IPS-NIHi7 (cell line): ENCODE measurements around the gene DBF4B.

ENCODE experiments used
- DNase-seq: peaks from one replicate; pipeline ENCODE4 v3.0.0; 2012; ENCODE audit warnings: mixed read lengths; ENCODE audit errors: extremely low spot score

DBF4B gene

DNA sequence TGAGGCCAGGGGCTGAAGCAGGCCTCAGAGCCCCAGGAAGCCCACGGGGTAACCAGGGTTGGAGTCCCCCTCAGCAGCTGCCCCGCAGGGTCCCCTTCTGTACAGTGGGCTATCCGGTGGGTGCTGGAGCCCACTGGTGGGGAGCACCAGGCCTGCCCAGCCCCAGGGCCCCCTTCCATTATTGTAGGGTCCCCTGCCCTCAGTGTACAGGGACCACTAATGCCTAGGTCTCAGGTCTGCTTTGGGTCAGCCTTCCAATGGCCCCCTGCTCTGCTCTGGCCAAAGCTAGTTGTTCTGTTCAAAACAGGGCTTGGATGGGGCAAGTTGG lies 51.4 kb downstream of the DBF4B start:
- DNase-seq = no peak

DNA sequence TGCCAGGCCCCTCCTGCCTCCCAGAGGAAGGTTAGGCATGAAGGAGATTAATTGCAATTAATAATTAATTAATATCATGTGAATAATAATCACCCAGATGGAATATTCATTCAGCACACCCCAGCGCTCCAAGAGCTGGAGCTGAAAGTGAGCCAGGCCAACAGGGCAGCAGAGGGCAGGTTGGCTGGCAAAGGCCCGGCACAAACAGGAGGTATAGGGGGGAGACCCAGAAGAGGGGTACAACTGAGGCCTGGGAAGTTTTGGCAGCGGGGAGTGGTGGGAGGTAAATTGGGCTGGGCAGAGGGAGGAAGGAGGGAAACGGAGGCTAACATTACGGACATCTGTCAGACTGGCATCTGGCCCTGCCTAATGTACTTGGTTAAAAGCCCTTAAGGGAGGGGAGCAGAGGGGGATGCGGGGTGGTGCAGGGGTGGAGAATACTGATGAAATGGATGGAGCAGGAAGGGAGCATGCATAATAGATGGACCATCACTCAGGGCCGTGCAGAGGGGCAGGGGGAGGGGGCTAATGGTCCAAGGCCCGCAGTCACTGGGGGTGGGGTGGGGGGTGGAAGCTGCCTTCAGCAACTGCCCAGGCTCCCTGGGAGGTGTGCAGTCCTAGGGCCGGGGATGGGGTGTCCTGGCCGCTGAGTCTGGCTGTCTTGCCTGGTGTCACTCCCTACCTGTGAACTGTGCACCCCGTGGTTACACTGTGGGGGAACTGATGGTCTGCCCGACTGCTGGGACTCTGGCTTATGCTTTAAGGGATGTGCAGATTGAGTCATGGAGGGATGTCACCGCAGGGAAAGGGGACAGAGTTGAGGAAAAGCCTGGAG lies 52.2 kb downstream of the DBF4B start:
- DNase-seq = no peak

DNA sequence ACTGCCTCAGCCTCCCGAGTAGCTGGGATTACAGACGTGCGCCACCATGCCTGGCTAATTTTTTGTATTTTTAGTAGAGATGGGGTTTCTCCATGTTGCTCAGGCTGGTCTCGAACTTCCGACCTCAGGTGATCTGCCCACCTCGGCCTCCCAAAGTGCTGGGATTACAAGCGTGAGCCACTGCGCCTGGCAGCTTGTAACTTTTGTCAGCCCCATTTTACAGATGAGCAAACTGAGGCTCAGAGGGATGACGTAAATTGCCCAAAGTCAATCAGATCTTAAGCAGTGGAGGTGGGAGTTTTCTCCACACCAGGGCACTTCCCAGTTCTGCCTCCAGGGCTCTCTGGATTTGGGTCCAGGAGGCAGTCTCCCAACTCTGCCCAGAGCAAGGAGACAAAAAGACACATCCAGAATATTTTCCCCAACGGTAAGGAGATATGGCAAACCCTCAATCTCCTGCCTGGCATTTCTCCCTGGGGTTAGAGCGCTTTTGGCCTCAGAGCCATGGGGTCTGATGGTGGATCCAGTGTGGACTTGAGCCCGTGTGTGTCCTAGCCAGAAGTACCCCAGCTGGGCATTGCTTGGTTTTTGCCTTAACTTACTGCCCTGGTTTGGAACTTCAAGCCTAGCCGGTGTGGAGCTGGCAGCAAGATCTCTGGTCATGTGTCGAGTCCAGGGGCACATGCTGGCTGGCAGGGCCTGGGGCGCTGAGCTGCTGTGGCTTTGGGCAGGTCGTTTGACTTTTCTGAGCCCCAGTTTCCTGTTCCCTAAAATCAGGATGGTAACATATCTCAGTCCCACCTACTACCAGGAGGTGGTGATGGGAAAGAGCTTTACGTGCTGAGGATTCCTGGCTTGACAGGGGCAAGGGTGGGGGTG lies 53.7 kb downstream of the DBF4B start:
- DNase-seq = no peak

DNA sequence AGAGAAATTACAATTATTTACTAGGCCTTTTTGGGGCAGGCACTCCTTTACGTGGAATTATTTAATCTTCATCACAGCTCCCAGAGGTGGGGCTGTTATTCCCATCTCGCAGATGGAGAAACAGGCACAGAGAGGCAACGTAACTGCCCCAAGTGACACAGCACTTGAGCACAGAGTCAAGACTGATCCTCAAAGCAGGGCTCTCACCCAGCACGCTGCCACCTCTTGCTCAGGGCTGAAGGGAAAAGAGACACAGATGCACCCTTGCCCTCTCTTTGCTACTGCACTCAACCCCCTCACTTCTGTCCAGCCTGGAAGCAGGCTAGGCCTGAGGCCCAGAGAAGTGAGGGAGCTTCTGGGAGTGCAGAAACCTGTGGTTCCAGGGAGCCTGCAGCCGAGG lies 54.7 kb downstream of the DBF4B start:
- DNase-seq = no peak

DNA sequence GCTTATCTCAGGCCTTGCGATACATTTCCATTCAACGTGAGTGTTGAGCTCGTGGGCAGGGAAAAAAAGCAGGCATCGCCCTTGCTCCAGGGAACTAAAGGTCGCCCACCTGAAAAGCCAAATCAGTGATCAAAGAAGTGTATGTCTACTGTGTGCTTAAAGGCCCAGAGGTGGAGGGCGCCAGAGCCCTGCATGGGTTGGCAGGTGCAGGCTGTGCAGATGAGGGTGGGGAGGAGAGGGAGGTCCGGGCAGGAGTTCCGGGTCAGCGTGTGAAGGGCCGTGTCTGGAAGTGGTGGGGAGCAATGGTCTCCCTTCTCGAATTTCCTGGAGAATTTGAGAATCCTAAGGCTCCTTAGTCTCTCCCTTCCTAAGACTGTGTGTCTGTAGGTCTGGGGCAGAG lies 57.5 kb downstream of the DBF4B start:
- no peak for DNase-seq

DNA sequence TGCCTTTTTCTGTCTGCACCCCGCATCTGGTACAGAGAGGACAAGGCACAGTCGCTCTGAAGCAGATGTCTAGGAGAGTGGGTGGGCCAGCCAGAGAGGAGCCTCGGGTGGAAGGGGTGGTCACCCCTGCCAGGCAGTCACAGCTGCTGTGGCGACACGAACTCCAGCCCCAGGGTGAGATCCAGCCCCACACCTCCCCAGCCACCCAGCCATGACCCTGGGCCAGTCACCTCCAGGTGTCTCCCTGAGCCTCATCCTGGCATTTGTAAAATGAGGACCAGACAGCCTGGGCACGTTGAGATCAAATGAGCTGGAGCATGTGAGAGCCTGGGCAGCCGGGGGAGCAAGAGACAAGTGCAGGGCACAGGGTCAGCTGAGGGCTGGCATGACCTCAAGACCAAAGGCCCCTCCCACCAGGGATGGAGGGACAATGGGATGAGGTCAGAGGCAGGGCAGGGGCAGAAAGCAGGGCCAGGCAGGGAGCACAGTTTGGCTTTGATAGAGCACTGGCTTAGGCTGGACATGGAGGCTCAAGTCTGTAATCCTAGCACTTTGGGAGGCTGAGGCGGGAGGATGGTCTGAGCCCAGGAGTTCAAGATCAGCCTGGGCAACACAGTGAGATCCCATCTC lies 58.1 kb downstream of the DBF4B start:
- no peak for DNase-seq

DNA sequence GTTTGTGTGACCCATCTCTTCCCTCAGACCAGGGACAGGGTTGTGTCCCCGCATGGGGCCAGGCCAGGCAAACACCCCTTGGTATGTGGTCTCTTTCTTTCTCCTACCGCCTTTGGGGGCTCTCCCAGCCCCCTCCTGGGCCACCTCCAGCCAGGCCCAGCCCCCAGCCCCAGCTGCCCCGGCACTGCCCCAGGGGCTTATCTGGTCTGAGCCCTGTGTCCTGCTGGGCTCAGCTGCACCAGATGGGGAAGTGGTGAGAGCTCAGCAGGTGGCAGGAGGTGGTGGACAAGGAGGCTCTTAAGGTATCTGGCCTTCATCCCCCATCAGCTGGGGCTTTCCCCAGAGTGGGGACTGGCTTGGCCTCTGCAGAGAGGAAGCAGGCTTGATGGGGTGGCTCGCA lies 59.0 kb downstream of the DBF4B start:
- no peak for DNase-seq

DNA sequence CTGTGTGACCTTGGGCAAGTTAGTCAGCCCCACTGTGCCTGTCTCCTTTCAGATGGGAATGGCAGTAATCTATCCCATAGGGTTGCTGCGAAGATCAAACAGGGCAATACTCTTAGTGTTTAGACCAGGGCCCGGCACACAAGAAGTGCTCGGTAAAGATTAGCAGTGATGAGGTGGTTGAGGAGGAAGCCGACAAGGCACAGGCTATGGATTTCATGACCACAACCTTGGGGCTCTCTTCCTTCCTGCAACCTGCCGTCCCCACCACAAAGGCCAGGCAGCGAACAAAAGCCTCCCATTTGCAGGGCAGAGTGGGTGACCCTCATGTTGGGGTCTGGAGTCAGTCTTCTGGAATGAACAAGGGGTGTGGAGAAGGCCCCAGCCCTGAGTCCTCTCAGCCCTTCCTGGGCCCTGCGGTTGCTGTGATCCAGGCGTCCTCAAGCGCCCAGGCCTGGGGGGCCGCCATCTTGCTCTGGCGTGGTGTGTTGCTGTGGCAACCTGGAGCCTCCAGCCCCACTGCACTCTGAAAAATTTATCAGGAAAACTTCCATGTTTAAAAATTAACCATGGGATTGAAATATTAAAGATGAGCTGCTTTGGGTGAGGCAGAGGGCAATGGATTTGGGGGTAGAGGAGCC lies 60.2 kb downstream of the DBF4B start:
- no peak for DNase-seq

DNA sequence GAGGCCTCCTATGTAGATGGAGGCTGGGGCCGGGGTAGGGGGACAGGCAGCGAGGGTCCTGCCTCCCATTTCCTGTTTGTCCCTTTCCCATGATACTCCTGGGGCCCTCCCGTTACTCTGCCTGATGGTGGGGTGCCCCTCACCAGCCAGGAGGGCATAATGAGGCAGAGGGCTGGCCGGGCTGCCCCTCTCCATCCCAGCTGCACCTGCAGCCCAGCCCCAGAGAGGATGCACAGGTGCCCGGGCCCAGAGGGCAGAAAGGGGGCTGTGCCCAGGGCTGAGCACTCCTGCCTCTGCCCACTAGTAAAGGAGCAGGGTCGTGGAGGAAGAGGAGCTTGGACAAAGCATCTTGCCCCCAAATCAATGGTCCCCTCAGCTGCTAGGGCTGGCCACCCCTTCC lies 60.8 kb downstream of the DBF4B start:
- no peak for DNase-seq

DNA sequence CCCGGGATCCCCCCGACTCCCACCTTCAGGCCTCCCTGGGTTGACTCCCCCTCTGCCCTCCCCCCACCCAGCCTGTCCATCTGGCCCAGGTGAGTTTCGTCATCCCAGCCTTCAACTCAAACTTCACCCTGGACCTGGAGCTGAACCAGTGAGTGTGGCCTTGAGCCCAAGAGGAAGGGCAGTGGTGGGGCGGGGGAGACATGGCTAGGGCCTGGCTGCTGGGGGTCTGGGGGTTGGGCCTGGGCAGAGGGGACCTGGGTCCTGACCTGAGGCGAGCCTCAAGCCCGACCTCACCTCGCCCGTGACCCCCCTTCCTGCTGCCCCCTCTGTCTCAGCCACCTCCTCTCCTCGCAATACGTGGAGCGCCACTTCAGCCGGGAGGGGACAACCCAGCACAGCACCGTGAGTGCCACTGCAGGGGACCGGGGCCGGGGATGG lies 61.2 kb downstream of the DBF4B start:
- no peak for DNase-seq

DNA sequence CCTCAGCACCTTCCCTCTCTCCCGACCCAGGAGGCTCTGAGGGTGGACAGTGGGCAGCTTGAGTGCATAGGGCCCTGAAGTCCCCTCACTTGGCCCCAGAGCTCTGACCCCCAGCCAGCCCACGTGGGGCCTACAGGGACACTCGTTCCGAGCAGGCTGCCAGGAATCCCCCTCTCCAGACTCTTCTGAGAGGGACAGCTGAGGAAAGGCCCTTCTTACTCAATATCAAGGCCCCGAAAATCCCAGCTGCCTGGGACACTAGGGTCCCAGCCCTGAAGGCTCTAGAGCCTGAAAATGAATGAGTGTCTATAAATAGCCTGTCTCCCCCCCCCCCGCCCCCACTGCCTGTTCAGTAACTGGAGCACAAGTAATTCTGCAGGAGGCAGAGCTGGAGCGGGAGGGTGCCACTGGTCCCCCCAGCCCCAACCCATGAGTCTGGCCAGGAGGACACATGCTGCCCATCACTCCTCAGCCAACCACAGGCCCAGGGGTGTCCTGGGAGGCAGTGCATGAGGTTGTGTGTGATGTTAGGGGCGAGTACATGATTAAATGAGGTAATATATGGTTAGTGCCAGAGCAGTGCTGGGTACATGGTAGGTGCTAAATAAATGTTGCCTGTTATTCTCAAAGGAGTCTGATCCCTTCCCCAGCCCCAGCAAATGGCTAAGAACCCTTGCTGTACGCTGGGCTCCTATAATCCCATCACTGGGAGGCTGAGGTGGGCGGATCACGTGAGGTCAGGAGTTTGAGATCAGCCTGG lies 61.9 kb downstream of the DBF4B start:
- DNase-seq = no peak

DNA sequence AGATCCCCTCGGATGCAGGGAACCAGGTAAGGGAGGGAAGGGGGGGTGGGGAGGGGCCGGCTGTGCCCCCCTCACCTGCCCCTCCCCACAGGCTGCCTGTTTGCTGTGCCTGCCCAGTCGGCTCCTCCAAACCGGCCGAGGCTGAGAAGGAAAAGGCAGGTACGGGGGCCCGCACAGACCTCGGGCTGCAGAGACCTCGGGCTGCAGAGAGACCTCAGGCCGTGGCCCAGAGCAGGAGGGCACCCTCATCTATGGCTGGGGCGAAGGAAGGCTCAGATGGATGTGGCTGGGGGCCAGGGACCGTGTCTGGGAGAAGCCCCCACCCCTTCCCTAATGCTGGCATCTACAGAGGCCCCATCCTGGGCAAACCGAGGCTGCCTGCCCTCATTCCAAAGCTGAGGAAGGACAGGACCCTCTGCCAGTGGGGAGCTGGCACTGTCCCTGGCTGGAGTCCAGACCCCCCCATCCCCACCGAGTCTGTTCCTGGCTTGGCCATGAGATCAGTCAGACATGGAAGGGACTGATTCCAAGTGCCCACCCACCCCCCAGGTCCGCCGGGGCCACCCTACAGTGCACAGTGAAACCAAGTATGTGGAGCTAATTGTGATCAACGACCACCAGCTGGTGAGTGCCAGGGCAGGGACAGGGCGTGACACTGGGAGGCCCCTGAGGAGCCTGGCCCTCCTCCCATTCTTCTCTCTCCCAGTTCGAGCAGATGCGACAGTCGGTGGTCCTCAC lies 64.0 kb downstream of the DBF4B start:
- no peak for DNase-seq

DNA sequence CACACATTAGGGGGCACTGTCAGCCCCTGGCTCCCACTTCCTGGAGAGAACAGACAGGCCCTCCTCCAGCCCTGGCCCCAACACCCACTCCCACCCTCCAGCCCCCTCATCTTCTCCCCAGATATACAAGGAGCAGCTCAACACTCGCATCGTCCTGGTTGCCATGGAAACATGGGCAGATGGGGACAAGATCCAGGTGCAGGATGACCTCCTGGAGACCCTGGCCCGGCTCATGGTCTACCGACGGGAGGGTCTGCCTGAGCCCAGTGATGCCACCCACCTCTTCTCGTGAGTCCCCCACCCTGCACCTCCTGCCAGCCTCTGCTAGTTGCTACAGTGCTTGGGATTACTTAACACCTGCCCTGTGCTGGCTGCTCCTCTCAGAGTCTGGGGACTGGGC lies 64.7 kb downstream of the DBF4B start:
- no peak for DNase-seq

DNA sequence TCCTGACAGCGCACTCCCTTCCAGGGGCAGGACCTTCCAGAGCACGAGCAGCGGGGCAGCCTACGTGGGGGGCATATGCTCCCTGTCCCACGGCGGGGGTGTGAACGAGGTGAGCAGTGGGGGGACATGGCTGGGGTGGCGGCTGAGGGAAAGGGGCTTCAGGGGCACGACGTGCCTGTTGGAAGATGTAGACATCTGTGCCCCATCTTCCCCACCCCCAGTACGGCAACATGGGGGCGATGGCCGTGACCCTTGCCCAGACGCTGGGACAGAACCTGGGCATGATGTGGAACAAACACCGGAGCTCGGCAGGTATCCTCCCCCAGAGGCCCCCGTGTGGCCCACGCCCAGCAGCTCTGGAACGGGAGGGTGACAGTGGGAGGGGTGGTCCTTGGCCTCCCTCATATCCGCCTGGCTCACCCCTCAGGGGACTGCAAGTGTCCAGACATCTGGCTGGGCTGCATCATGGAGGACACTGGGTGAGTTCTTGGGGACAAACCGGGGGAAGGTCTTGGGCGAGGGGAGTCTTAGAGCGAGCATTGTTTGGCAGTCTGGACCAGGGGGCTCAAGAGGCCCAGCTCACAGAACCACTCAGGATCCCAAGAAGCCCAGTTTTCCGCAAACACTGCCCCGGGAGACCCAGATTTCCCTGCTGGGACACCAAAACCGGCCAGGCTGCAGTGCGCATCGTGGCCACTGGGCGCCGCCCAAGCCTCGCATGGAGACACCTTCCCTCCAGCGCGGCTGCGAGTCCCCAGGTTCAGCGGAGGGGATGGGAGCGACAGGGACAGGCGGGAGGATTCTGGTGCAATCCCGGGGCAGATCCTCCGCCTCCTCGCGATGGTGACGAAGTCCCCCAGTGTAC lies 66.0 kb downstream of the DBF4B start:
- DNase-seq = peak; percentile 97

DNA sequence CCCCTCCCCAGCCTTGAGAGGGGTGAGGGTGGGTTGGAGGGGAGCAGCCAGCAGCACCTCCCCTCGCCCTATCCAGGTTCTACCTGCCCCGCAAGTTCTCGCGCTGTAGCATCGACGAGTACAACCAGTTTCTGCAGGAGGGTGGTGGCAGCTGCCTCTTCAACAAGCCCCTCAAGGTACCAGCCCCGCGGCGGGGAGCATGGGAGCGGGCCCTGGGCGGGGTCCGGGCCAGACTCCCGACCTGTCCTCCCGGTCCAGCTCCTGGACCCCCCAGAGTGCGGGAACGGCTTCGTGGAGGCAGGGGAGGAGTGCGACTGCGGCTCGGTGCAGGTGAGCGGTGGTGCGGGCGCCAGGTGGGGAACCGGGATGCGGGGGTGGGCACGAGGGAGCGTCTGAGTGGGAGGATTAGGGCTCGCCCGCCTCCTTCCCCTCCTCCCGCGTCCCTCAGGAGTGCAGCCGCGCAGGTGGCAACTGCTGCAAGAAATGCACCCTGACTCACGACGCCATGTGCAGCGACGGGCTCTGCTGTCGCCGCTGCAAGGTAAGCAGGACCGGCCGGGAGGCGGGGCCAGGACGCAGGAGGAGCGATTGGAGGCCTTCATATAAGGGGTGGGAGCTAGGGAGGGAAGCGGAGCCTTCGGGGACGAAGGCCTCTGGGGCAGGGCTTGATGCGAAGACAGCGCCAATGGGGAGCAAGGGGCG lies 66.8 kb downstream of the DBF4B start:
- DNase-seq = peak; percentile 100

DNA sequence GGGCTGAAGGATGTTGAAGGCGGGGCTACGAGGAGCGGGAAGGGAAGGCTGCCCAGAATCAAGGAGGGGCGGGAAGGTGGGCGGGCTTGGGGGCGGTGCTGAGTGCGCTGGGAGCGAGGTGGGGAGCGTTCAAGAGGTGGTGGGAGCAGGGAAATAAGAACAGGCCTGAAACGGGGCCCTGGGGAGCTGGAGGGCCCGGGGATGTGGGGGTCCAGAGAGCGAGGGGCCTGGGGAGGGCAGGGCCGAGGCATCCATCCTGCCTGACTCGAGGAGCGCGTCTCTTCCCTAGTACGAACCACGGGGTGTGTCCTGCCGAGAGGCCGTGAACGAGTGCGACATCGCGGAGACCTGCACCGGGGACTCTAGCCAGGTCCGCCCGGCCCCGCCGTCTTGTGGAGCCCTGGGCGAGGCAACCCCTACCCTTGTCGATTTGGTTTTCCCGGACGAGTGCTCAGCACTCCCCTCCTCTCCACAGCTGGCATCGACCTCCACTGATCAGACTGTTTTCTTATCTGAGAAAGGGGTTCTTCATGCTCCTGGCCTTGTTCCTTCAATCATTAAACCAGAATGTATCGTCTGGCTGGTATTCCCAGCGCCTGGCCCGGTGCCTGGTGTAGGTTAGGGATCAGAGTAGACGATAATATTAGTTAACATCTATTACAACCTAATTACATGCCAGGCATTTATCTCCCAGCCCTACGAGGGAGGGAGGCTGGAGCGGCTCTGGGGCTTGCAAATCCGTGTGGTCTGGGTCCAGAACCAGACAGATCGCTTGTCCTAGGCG lies 67.6 kb downstream of the DBF4B start:
- no peak for DNase-seq

DNA sequence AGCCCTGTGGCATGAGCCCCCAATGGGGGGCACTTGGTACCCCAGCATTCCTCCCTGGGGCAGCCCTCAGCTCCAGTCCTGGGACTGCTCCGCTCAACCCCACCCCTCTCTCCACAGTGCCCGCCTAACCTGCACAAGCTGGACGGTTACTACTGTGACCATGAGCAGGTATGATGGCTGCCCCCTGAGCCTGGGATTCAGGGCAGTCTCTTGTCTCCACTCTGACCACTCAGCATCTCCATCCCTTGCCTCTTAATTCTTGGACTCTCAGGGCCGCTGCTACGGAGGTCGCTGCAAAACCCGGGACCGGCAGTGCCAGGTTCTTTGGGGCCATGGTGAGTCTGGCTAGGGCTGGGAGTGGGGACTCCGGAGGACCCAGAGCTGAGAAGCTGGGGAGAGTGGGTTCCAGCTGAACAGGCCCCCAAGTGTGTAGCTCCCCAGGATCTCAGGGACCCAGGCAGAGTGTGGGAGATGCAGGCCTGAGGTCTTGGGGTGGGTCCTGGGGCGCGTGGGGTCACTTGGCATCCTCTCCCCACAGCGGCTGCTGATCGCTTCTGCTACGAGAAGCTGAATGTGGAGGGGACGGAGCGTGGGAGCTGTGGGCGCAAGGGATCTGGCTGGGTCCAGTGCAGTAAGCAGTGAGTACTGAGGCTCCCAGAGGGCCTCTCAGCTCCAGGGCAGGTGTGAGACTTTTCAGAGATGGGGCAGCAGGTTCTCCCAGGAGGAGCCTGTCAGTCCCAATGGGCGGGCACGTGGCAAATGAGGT lies 68.3 kb downstream of the DBF4B start:
- DNase-seq = no peak
